Lower lobe of right lung (tissue), 2 donors: Measurements from ENCODE around the gene GLCE. TPM values are rescaled to one million over a fixed set of nuclear protein-coding genes. Genes with fewer than 3 reads are reported as not detected.

Source experiments
- ATAC-seq, 2 donors: fragments of 200-7000 bp; cut with Tn5 transposase; one replicate each; pipeline ENCODE4 v1.9.1; 2020 to 2022; ENCODE audit warnings: mild to moderate bottlenecking in 2 of 2, moderate library complexity in 2 of 2
- DNase-seq: peaks from one replicate; pipeline ENCODE4 v3.0.0-alpha.2; 2020
- H3K27ac ChIP-seq: fragments of 200-600 bp; one replicate; pipeline ENCODE4 v1.8.0; 2022
- H3K27me3 ChIP-seq: fragments of 200-600 bp; one replicate; pipeline ENCODE4 v1.8.0; 2022; ENCODE audit warnings: low read depth
- H3K36me3 ChIP-seq: fragments of 200-600 bp; one replicate; pipeline ENCODE4 v1.8.0; 2022; ENCODE audit warnings: mild to moderate bottlenecking
- H3K4me1 ChIP-seq: fragments of 200-600 bp; one replicate; pipeline ENCODE4 v1.8.0; 2022
- H3K4me3 ChIP-seq: fragments of 200-600 bp; one replicate; pipeline ENCODE4 v1.8.0; 2022; ENCODE audit warnings: mild to moderate bottlenecking
- H3K9me3 ChIP-seq: fragments of 200-600 bp; one replicate; pipeline ENCODE4 v1.8.0; 2022
- CTCF ChIP-seq: fragments of 200-600 bp; IDR thresholded peaks from one replicate; pipeline ENCODE4 v1.8.0; 2022; ENCODE audit warnings: antibody characterized with exemption, mild to moderate bottlenecking
- intact Hi-C: fragments of 100-400 bp; cut with DNase I; formaldehyde crosslinking; loops from one replicate; pipeline ENCODE4 v1.11.0; 2022
- total RNA-seq: library from RNA; stranded (reverse); fragmentation: NEBNext Ultra II Directional; extraction: Animal tissue kit (Norgen Biotek cat#: 25700); gene quantifications from one replicate; pipeline ENCODE4 v1.2.1, GENCODE V29; 2021
- donor health status: DM: no; HTN: yes; CAD: no; lungs with severe emphysema.

GLCE gene
- total RNA-seq, 1 donor from 2014 or later, result 19.0 TPM

GRCh38 chr15:69209661-69210060, 49.2 kb downstream of the GLCE start:
- H3K27ac ChIP-seq, result no peak overlapping the region
- no peak for ATAC-seq
- H3K27me3 ChIP-seq, result no peaks in the 10 kb centered on the region
- TF ChIP-seq CTCF, result no peak
- no peak for DNase-seq
- no peaks in the 10 kb centered on the region for H3K4me1 ChIP-seq
- no peaks in the 10 kb centered on the region for H3K36me3 ChIP-seq
- intact Hi-C loops, result no loop called here
- no peak overlapping the region for H3K4me3 ChIP-seq
- H3K9me3 ChIP-seq, result no peaks in the 10 kb centered on the region

- intact Hi-C loops, result no loop called here
- no peak overlapping the region for H3K27ac ChIP-seq
- H3K9me3 ChIP-seq, result no peaks in the 10 kb centered on the region
- ATAC-seq (no peak), DNase-seq (no peak)
- no peaks in the 10 kb centered on the region for H3K27me3 ChIP-seq
- no peaks in the 10 kb centered on the region for H3K36me3 ChIP-seq
- no peak overlapping the region for H3K4me3 ChIP-seq
- TF ChIP-seq CTCF, result no peak
- no peaks in the 10 kb centered on the region for H3K4me1 ChIP-seq
These were observed 50.1 kb downstream of the GLCE start for GRCh38 chr15:69210574-69210973.

- Histone ChIP-seq H3K27me3 (no peaks in the 10 kb centered on the region), H3K4me1 (no peaks in the 10 kb centered on the region), H3K4me3 (no peak overlapping the region), H3K9me3 (no peaks in the 10 kb centered on the region), H3K27ac (no peak overlapping the region), H3K36me3 (no peaks in the 10 kb centered on the region)
- DNase-seq, result no peak
- intact Hi-C loops, result no loop called here
- no peak for TF ChIP-seq CTCF
- ATAC-seq, result no peak
These were observed 53.4 kb downstream of the GLCE start for GRCh38 chr15:69213786-69214185.

- H3K4me1 ChIP-seq, result no peaks in the 10 kb centered on the region
- H3K4me3 ChIP-seq, result no peak overlapping the region
- no peaks in the 10 kb centered on the region for H3K9me3 ChIP-seq
- ATAC-seq (no peak), DNase-seq (no peak)
- H3K36me3 ChIP-seq, result no peaks in the 10 kb centered on the region
- H3K27ac ChIP-seq, result no peak overlapping the region
- TF ChIP-seq CTCF, result no peak
- intact Hi-C loops, result no loop called here
- H3K27me3 ChIP-seq, result no peaks in the 10 kb centered on the region
These were observed 55.0 kb downstream of the GLCE start for GRCh38 chr15:69215314-69216035.

GRCh38 chr15:69217381-69217780, 56.9 kb downstream of the GLCE start:
- TF ChIP-seq CTCF, result no peak
- DNase-seq, result no peak

More at GRCh38 chr15:69217381-69217780, 56.9 kb downstream of the GLCE start:
- no peak for ATAC-seq
- H3K27me3 ChIP-seq, result no peaks in the 10 kb centered on the region
- H3K9me3 ChIP-seq, result peaks cover under 1% of the 10 kb centered on the region
- no peaks in the 10 kb centered on the region for H3K36me3 ChIP-seq
- no peaks in the 10 kb centered on the region for H3K4me1 ChIP-seq
- H3K4me3 ChIP-seq, result no peak overlapping the region
- no peak overlapping the region for H3K27ac ChIP-seq
- intact Hi-C loops, result no loop called here
